Fibroblast of lung (primary cell): ENCODE measurements around the gene MIGA2. TPM values are rescaled to one million over a fixed set of nuclear protein-coding genes. Genes with fewer than 3 reads are reported as not detected.

Experiments
- DNase-seq, 2 donors: peaks; one replicate each; pipeline versions ENCODE4 v3.0.0 to v3.0.0-alpha.2; 2010; ENCODE audit warnings: low read depth in 2 of 2
- H2AFZ ChIP-seq: 2 replicates; pipeline ENCODE4 v1.5.1; 2012; ENCODE audit warnings: low read length, control low read depth, inconsistent platforms
- H3K27ac ChIP-seq: 2 replicates; pipeline ENCODE4 v1.5.1; 2011; ENCODE audit warnings: low read length, control low read depth; ENCODE audit not compliant: insufficient read depth
- H3K27me3 ChIP-seq: 2 replicates; pipeline ENCODE4 v1.5.1; 2011; ENCODE audit warnings: mild to moderate bottlenecking, low read length; ENCODE audit not compliant: control insufficient read depth, insufficient read depth
- H3K36me3 ChIP-seq: 2 replicates; pipeline ENCODE4 v1.5.1; 2011; ENCODE audit warnings: low read length; ENCODE audit not compliant: control insufficient read depth, insufficient read depth
- H3K4me1 ChIP-seq: 2 replicates; pipeline ENCODE4 v1.5.1; 2011; ENCODE audit warnings: low read length; ENCODE audit not compliant: control insufficient read depth, insufficient read depth; ENCODE audit errors: extremely low read depth
- H3K4me2 ChIP-seq: 2 replicates; pipeline ENCODE4 v1.5.1; 2011; ENCODE audit warnings: low read length, control low read depth; ENCODE audit not compliant: insufficient read depth; ENCODE audit errors: extremely low read depth
- H3K4me3 ChIP-seq, 4 experiments: fragments of 200-600 bp in 1 of 4; sonication (generic) in 1 of 4; replicated peaks in 1 of 4; 2 replicates each; pipeline ENCODE4 v1.5.1; 2011 to 2016; ENCODE audit warnings: low read length in 4 of 4, low read depth in 3 of 4, mild to moderate bottlenecking in 3 of 4, control low read depth in 2 of 4, inconsistent platforms in 1 of 4, mixed read lengths in 1 of 4; ENCODE audit not compliant: insufficient read depth in 1 of 4; ENCODE audit errors: control extremely low read depth in 1 of 4
- H3K79me2 ChIP-seq: 2 replicates; pipeline ENCODE4 v1.5.1; 2012; ENCODE audit warnings: mild to moderate bottlenecking, low read length, inconsistent platforms; ENCODE audit not compliant: control insufficient read depth, insufficient read depth
- H3K9ac ChIP-seq: 2 replicates; pipeline ENCODE4 v1.5.1; 2011; ENCODE audit warnings: mild to moderate bottlenecking, low read length, control low read depth; ENCODE audit not compliant: insufficient read depth
- H3K9me3 ChIP-seq: 2 replicates; pipeline ENCODE4 v1.5.1; 2012; ENCODE audit warnings: low read depth, low read length; ENCODE audit not compliant: control insufficient read depth, insufficient read depth
- H4K20me1 ChIP-seq: 2 replicates; pipeline ENCODE4 v1.5.1; 2011; ENCODE audit warnings: low read length; ENCODE audit not compliant: control insufficient read depth, insufficient read depth; ENCODE audit errors: extremely low read depth
- CTCF ChIP-seq, 2 donors: IDR thresholded peaks in 1 of 2; conservative IDR thresholded peaks in 1 of 2; 1 replicate in 1 of 2; 2 replicates in 1 of 2; pipeline ENCODE4 v1.5.1; 2011 to 2012; ENCODE audit warnings: low read length in 2 of 2, control low read depth in 1 of 2, inconsistent platforms in 1 of 2, low read depth in 1 of 2, mild to moderate bottlenecking in 1 of 2
- EZH2 ChIP-seq: IDR thresholded peaks from 2 replicates; pipeline ENCODE4 v1.5.1; 2012; ENCODE audit warnings: low read length, control low read depth, mild to moderate bottlenecking; ENCODE audit errors: missing control alignments
- polyA plus RNA-seq, 2 donors: library from polyadenylated mRNA; depleted of rRNA in 1 of 2; stranded (reverse) in 1 of 2; unstranded in 1 of 2; fragments of >200 nt; gene quantifications; 2 replicates each; pipeline ENCODE4 v1.2.1, GENCODE V29; 2011 to 2012; ENCODE audit warnings: missing spikeins in 1 of 2
- total RNA-seq: library from RNA; depleted of rRNA; stranded (reverse); fragments of >200 nt; gene quantifications from 2 replicates; pipeline ENCODE4 v1.2.1, GENCODE V29; 2014

MIGA2 gene
- total and polyA plus RNA-seq, 2 donors (not counting 1 experiment from before 2014, with no cell fraction given) = 9.8 to 23.3 TPM

- H3K79me2 ChIP-seq = peaks cover 2% of the 10 kb centered on the region
Observed at GRCh38 chr9:129104051-129104450, 67.6 kb downstream of the MIGA2 start.

GRCh38 chr9:129105857-129106694 lies 69.7 kb downstream of the MIGA2 start:
- Histone ChIP-seq H3K4me1 (peaks cover 4% of the 10 kb centered on the region), H3K9me3 (no peaks in the 10 kb centered on the region), H3K9ac (no peak overlapping the region), H3K27me3 (no peaks in the 10 kb centered on the region), H3K27ac (no peak overlapping the region), H3K4me2 (no peak overlapping the region), H3K4me3 (no peak overlapping the region), H2AFZ (no peak overlapping the region), H4K20me1 (no peaks in the 10 kb centered on the region), H3K79me2 (peaks cover 2% of the 10 kb centered on the region), H3K36me3 (peaks cover 9% of the 10 kb centered on the region)
- no peak for TF ChIP-seq CTCF (conservative IDR thresholded peaks at IDR 0.05 in 1 of 2, IDR thresholded peaks at IDR 0.05 in 1 of 2; ENCODE audit: low read depth in 1 of 2, low read length in 2 of 2)
- no peak for TF ChIP-seq EZH2
- DNase-seq = no peak

More at GRCh38 chr9:129104051-129104450, 67.6 kb downstream of the MIGA2 start:
- Histone ChIP-seq H3K4me2 (no peak overlapping the region), H3K27ac (no peak overlapping the region), H3K36me3 (peaks cover 9% of the 10 kb centered on the region), H3K9ac (no peak overlapping the region), H3K4me3 (no peak overlapping the region), H4K20me1 (no peaks in the 10 kb centered on the region), H3K27me3 (no peaks in the 10 kb centered on the region), H3K9me3 (no peaks in the 10 kb centered on the region), H2AFZ (no peak overlapping the region), H3K4me1 (no peaks in the 10 kb centered on the region)
- TF ChIP-seq EZH2 = no peak
- DNase-seq = no peak

GRCh38 chr9:129107651-129108050 lies 71.2 kb downstream of the MIGA2 start:
- Histone ChIP-seq H4K20me1 (no peaks in the 10 kb centered on the region), H3K4me3 (no peak overlapping the region), H3K4me2 (no peak overlapping the region), H3K4me1 (peaks cover 4% of the 10 kb centered on the region), H3K79me2 (peaks cover 11% of the 10 kb centered on the region), H3K9me3 (no peaks in the 10 kb centered on the region), H3K27me3 (no peaks in the 10 kb centered on the region), H3K9ac (no peak overlapping the region), H2AFZ (no peak overlapping the region), H3K36me3 (peaks cover 4% of the 10 kb centered on the region), H3K27ac (no peak overlapping the region)
- no peak for TF ChIP-seq CTCF (conservative IDR thresholded peaks at IDR 0.05 in 1 of 2, IDR thresholded peaks at IDR 0.05 in 1 of 2; ENCODE audit: low read depth in 1 of 2, low read length in 2 of 2)
- no peak for TF ChIP-seq EZH2
- no peak for DNase-seq
